OCI-LY3 (cell line): ENCODE measurements around the gene MED29.

ENCODE experiments used
- EZH2phosphoT487 ChIP-seq: fragments of 200-600 bp; shearing (Covaris generic); IDR thresholded peaks from 2 replicates; pipeline ENCODE4 v1.6.1; 2018; ENCODE audit warnings: antibody characterized with exemption, mixed run types, low read depth
- TF ChIP-seq, protein P1 (sequence below): fragments of 200-600, 300-600 bp; sonication (generic); IDR thresholded peaks from 2 replicates; pipeline ENCODE4 v1.5.1; 2014; ENCODE audit warnings: antibody characterized with exemption, low read length, low read depth

DNA sequence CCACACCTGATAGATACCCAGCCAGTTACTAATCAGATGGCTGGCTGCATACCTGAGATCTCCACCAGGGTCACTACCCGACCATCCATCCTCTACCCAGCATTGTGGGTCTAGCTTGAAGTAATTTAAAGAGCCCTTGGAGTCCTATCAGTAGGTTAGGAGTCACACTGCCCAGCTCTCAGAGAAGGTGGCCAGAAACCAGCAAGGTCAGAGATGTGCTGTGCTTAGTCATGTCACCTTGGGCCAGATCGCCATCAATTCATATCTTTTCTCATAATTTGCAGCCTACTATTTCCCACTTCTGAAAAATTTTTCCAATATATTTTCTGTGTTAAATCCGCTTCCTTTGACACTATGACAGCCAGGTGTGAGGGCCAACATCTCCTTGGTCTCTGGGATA is 35.1 kb upstream of the MED29 start:
- TF ChIP-seq, protein P1, sequence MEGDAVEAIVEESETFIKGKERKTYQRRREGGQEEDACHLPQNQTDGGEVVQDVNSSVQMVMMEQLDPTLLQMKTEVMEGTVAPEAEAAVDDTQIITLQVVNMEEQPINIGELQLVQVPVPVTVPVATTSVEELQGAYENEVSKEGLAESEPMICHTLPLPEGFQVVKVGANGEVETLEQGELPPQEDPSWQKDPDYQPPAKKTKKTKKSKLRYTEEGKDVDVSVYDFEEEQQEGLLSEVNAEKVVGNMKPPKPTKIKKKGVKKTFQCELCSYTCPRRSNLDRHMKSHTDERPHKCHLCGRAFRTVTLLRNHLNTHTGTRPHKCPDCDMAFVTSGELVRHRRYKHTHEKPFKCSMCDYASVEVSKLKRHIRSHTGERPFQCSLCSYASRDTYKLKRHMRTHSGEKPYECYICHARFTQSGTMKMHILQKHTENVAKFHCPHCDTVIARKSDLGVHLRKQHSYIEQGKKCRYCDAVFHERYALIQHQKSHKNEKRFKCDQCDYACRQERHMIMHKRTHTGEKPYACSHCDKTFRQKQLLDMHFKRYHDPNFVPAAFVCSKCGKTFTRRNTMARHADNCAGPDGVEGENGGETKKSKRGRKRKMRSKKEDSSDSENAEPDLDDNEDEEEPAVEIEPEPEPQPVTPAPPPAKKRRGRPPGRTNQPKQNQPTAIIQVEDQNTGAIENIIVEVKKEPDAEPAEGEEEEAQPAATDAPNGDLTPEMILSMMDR, result no peak
- no peak for TF ChIP-seq EZH2phosphoT487
